ENCODE data around the gene ANKRD34A.

The ANKRD34A gene

DNA sequence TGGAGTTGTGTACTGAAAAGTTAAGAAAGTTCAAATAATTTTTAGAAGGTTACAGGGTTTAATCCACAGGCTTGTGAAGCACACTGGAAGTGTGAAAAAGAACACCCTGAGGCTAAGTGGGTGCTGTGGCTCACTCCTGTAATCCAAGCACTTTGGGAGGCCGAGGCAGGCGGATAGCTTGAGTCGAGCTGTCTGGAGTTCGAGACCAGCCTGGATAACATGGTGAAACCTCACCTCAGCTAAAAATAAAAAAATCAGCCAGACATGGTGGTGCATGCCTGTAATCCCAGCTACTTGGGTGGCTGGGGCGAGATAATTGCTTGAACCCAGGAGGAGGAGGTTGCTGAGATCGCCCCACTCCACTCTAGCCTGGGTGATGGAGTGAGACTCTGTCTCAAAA is 22.2 kb upstream of the ANKRD34A start:
- Histone ChIP-seq H3K36me3 (ENCODE audit: insufficient read depth, low read length) (no peaks in the 10 kb centered on the region), H3K4me1 (ENCODE audit: insufficient read depth, low read length) (peaks cover 57% of the 10 kb centered on the region), H3K9me3 (ENCODE audit: low read length) (no peaks in the 10 kb centered on the region), H3K9ac (ENCODE audit: low read length) (peak overlapping the region; percentile 23), H3K27me3 (ENCODE audit: control insufficient read depth in 1 of 2, insufficient read depth in 2 of 2, low read length in 2 of 2) (no peaks in the 10 kb centered on the region), H3K4me3 (ENCODE audit: low read depth in 1 of 2, low read length in 2 of 2) (no peak overlapping the region), H3K27ac (ENCODE audit: low read depth, low read length) (peak overlapping the region; percentile 86)

GRCh38 chr1:145985502-145986439 is 21.4 kb upstream of the ANKRD34A start:
- peak overlapping the region; percentile 50 for H3K9ac ChIP-seq (ENCODE audit: low read length)
- no peaks in the 10 kb centered on the region for H3K36me3 ChIP-seq (ENCODE audit: insufficient read depth, low read length)
- no peaks in the 10 kb centered on the region for H3K9me3 ChIP-seq (ENCODE audit: low read length)
- H3K4me1 ChIP-seq (ENCODE audit: insufficient read depth, low read length), result peaks cover 59% of the 10 kb centered on the region
- H3K27me3 ChIP-seq (ENCODE audit: control insufficient read depth in 1 of 2, insufficient read depth in 2 of 2, low read length in 2 of 2), result no peaks in the 10 kb centered on the region
- peak overlapping the region in 1 of 2 donors; percentile 44 for H3K4me3 ChIP-seq (ENCODE audit: low read depth in 1 of 2, low read length in 2 of 2)
- H3K27ac ChIP-seq (ENCODE audit: low read depth, low read length), result peak overlapping the region; percentile 86

DNA sequence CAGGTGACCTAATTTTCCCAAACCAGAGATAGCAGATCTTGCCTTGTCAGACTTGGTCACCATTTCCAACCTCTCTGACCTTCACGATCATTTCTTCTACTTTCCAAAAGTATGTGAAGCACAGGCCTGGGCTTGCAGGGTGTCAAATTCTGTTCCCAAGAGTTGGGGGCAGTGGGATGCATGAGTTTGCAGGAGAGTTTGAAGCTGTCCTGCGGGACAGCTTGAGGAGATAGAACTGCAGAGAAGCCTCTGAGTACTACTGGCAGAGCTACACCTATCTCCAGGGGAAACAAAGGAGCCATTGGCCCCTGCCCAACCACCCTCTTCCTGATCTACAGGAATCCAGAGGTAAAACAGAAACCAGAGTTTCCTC is 20.7 kb upstream of the ANKRD34A start:
- H3K36me3 ChIP-seq (ENCODE audit: insufficient read depth, low read length), result no peaks in the 10 kb centered on the region
- peaks cover 59% of the 10 kb centered on the region for H3K4me1 ChIP-seq (ENCODE audit: insufficient read depth, low read length)
- H3K9ac ChIP-seq (ENCODE audit: low read length), result peak overlapping the region; percentile 50
- no peaks in the 10 kb centered on the region for H3K27me3 ChIP-seq (ENCODE audit: control insufficient read depth in 1 of 2, insufficient read depth in 2 of 2, low read length in 2 of 2)
- H3K4me3 ChIP-seq (ENCODE audit: low read depth in 1 of 2, low read length in 2 of 2), result peak overlapping the region in 1 of 2 donors; percentile 44
- H3K27ac ChIP-seq (ENCODE audit: low read depth, low read length), result peak overlapping the region; percentile 86
- H3K9me3 ChIP-seq (ENCODE audit: low read length), result no peaks in the 10 kb centered on the region

GRCh38 chr1:145983960-145984830 is 19.8 kb upstream of the ANKRD34A start:
- Histone ChIP-seq H3K4me3 (ENCODE audit: low read depth in 1 of 2, low read length in 2 of 2) (peak overlapping the region in 1 of 2 donors; percentile 44), H3K9me3 (ENCODE audit: low read length) (no peaks in the 10 kb centered on the region), H3K4me1 (ENCODE audit: insufficient read depth, low read length) (peaks cover 64% of the 10 kb centered on the region), H3K27ac (ENCODE audit: low read depth, low read length) (peak overlapping the region; percentile 91), H3K27me3 (ENCODE audit: control insufficient read depth in 1 of 2, insufficient read depth in 2 of 2, low read length in 2 of 2) (no peaks in the 10 kb centered on the region), H3K36me3 (ENCODE audit: insufficient read depth, low read length) (no peaks in the 10 kb centered on the region), H3K9ac (ENCODE audit: low read length) (peak overlapping the region; percentile 50)

DNA sequence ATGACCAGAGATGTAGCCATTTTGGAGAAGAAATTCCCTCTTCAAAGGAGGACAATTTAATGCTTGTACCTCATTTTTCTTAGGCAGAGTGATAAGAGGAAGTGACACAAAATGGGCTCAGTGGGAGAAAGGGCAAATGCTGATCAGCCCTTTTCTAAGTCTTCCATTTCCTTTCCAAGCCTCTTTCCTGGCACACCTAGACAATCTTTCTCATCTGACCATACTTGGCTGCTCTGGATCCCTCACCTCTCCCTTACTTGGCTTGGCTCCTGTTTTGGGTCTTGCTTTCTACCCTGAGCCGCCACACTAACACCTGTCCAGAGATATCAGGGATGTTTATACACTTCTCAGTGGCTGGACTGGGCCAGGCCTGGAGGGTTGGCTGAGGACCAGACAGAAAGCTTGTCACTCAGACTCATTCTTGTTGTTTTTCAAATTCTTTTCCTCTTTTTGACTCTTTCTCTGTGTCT is 18.9 kb upstream of the ANKRD34A start:
- H3K9ac ChIP-seq (ENCODE audit: low read length), result peak overlapping the region; percentile 32
- H3K4me3 ChIP-seq (ENCODE audit: low read depth in 1 of 2, low read length in 2 of 2), result peak overlapping the region in 1 of 2 donors; percentile 13
- no peaks in the 10 kb centered on the region for H3K27me3 ChIP-seq (ENCODE audit: control insufficient read depth in 1 of 2, insufficient read depth in 2 of 2, low read length in 2 of 2)
- no peaks in the 10 kb centered on the region for H3K9me3 ChIP-seq (ENCODE audit: low read length)
- H3K4me1 ChIP-seq (ENCODE audit: insufficient read depth, low read length), result peaks cover 74% of the 10 kb centered on the region
- peak overlapping the region; percentile 91 for H3K27ac ChIP-seq (ENCODE audit: low read depth, low read length)
- no peaks in the 10 kb centered on the region for H3K36me3 ChIP-seq (ENCODE audit: insufficient read depth, low read length)

DNA sequence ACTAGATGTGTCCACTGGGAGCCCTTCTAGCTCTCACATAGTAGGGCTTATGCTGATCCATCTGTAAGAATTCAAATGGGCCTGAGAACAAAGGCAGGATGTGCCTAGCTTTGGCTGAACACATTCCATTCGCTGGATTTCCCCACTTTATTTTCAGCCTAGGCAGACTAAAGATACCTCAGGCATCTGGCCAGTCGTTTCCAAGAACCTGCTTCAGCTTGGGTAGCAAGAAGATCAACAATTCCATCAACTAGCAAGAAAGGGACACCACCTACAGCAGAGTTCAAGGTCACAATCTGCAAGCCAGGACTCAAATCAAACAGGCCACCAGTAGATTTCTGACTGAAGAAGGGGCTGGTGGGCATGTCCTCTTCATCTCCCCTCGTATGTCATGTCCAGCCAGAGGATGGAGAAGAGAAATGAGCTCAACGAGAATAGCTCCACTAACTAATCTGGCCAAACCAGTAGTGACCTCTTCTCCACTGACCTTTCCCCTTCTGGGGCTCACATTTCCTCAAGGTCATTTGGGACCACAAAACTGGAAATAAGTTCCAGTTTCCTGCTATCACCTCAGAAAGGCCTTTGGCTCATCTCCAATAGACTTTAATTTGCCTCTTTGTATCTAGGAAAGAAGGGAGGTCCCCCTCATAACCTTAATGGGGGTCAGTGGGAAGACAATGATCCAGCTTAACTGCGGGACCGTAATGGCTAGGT is 17.8 kb upstream of the ANKRD34A start:
- H3K4me1 ChIP-seq (ENCODE audit: insufficient read depth, low read length), result peaks cover 84% of the 10 kb centered on the region
- H3K36me3 ChIP-seq (ENCODE audit: insufficient read depth, low read length), result no peaks in the 10 kb centered on the region
- peak overlapping the region; percentile 91 for H3K27ac ChIP-seq (ENCODE audit: low read depth, low read length)
- H3K9me3 ChIP-seq (ENCODE audit: low read length), result no peaks in the 10 kb centered on the region
- H3K9ac ChIP-seq (ENCODE audit: low read length), result no peak overlapping the region
- H3K4me3 ChIP-seq (ENCODE audit: low read depth in 1 of 2, low read length in 2 of 2), result peak overlapping the region in 1 of 2 donors; percentile 8
- H3K27me3 ChIP-seq (ENCODE audit: control insufficient read depth in 1 of 2, insufficient read depth in 2 of 2, low read length in 2 of 2), result no peaks in the 10 kb centered on the region

- H3K9me3 ChIP-seq (ENCODE audit: low read length), result no peaks in the 10 kb centered on the region
- no peaks in the 10 kb centered on the region for H3K36me3 ChIP-seq (ENCODE audit: insufficient read depth, low read length)
- H3K27me3 ChIP-seq (ENCODE audit: control insufficient read depth in 1 of 2, insufficient read depth in 2 of 2, low read length in 2 of 2), result no peaks in the 10 kb centered on the region
- H3K4me3 ChIP-seq (ENCODE audit: low read depth in 1 of 2, low read length in 2 of 2), result peak overlapping the region in 1 of 2 donors; percentile 45
- H3K27ac ChIP-seq (ENCODE audit: low read depth, low read length), result peak overlapping the region; percentile 100
- peak overlapping the region; percentile 59 for H3K9ac ChIP-seq (ENCODE audit: low read length)
- H3K4me1 ChIP-seq (ENCODE audit: insufficient read depth, low read length), result peaks cover 79% of the 10 kb centered on the region
These were observed 16.2 kb upstream of the ANKRD34A start for GRCh38 chr1:145980457-145980994.

- Histone ChIP-seq H3K9ac (ENCODE audit: low read length) (peak overlapping the region; percentile 59), H3K4me1 (ENCODE audit: insufficient read depth, low read length) (peaks cover 73% of the 10 kb centered on the region), H3K4me3 (ENCODE audit: low read depth in 1 of 2, low read length in 2 of 2) (peak overlapping the region in 1 of 2 donors; percentile 45), H3K27me3 (ENCODE audit: control insufficient read depth in 1 of 2, insufficient read depth in 2 of 2, low read length in 2 of 2) (no peaks in the 10 kb centered on the region), H3K27ac (ENCODE audit: low read depth, low read length) (peak overlapping the region; percentile 100), H3K36me3 (ENCODE audit: insufficient read depth, low read length) (no peaks in the 10 kb centered on the region), H3K9me3 (ENCODE audit: low read length) (no peaks in the 10 kb centered on the region)
These were observed 15.5 kb upstream of the ANKRD34A start for GRCh38 chr1:145979746-145980456.

GRCh38 chr1:145978854-145979745 is 14.7 kb upstream of the ANKRD34A start:
- Histone ChIP-seq H3K4me1 (ENCODE audit: insufficient read depth, low read length) (peaks cover 67% of the 10 kb centered on the region), H3K9ac (ENCODE audit: low read length) (peak overlapping the region; percentile 62), H3K9me3 (ENCODE audit: low read length) (no peaks in the 10 kb centered on the region), H3K27ac (ENCODE audit: low read depth, low read length) (peak overlapping the region; percentile 100), H3K4me3 (ENCODE audit: low read depth in 1 of 2, low read length in 2 of 2) (peak overlapping the region in 1 of 2 donors; percentile 46), H3K27me3 (ENCODE audit: control insufficient read depth in 1 of 2, insufficient read depth in 2 of 2, low read length in 2 of 2) (no peaks in the 10 kb centered on the region), H3K36me3 (ENCODE audit: insufficient read depth, low read length) (no peaks in the 10 kb centered on the region)

All from muscle layer of colon (tissue), 2 donors.